GM23338 (cell line): ENCODE data around the gene TNFAIP3. TPM values are rescaled to one million over a fixed set of nuclear protein-coding genes. Genes with fewer than 3 reads are reported as not detected.

ENCODE experiments used
- ATAC-seq: fragments of 200-7000 bp; cut with Tn5 transposase; 3 replicates; pipeline ENCODE4 v1.9.1; 2020
- DNase-seq: peaks from one replicate; pipeline ENCODE4 v3.0.0-alpha.2; 2015; ENCODE audit warnings: low spot score
- H2AFZ ChIP-seq: fragments of 200-600 bp; sonication (generic); 2 replicates; pipeline ENCODE4 v1.8.0; 2016; ENCODE audit warnings: antibody characterized with exemption, mild to moderate bottlenecking, moderate library complexity
- H3F3A ChIP-seq: fragments of 200-600 bp; sonication (generic); replicated peaks from 2 replicates; pipeline ENCODE4 v1.8.0; 2017; ENCODE audit warnings: antibody characterized with exemption, mixed run types, low read depth
- H3K27ac ChIP-seq: fragments of 200-600 bp; sonication (generic); 2 replicates; pipeline ENCODE4 v1.6.1; 2016; ENCODE audit warnings: low read depth
- H3K27me3 ChIP-seq: fragments of 200-600 bp; sonication (generic); 2 replicates; pipeline ENCODE4 v1.8.0; 2016; ENCODE audit warnings: mild to moderate bottlenecking, mixed run types, moderate library complexity; ENCODE audit not compliant: insufficient read depth
- H3K36me3 ChIP-seq: fragments of 200-600 bp; sonication (generic); 2 replicates; pipeline ENCODE4 v1.8.0; 2016; ENCODE audit warnings: mild to moderate bottlenecking; ENCODE audit not compliant: insufficient read depth
- H3K4me1 ChIP-seq: fragments of 200-600 bp; sonication (generic); 2 replicates; pipeline ENCODE4 v1.8.0; 2016; ENCODE audit warnings: mild to moderate bottlenecking, moderate library complexity; ENCODE audit not compliant: insufficient read depth
- H3K4me2 ChIP-seq: fragments of 200-600 bp; sonication (generic); 2 replicates; pipeline ENCODE4 v1.7.1; 2017; ENCODE audit warnings: mixed run types
- H3K4me3 ChIP-seq: fragments of 200-600 bp; sonication (generic); 2 replicates; pipeline ENCODE4 v1.6.1; 2016; ENCODE audit warnings: mixed run types
- H3K79me2 ChIP-seq: fragments of 200-600 bp; sonication (generic); replicated peaks from 2 replicates; pipeline ENCODE4 v1.8.0; 2017; ENCODE audit warnings: mild to moderate bottlenecking; ENCODE audit not compliant: insufficient read depth
- H3K9me2 ChIP-seq: fragments of 200-600 bp; sonication (generic); 2 replicates; pipeline ENCODE4 v1.8.0; 2017; ENCODE audit not compliant: insufficient read depth
- H4K20me1 ChIP-seq: fragments of 200-600 bp; sonication (generic); replicated peaks from 2 replicates; pipeline ENCODE4 v1.8.0; 2017; ENCODE audit warnings: mild to moderate bottlenecking; ENCODE audit not compliant: insufficient read depth
- H3K27ac Mint-ChIP-seq: 2 replicates; pipeline ENCODE4 v1.8.0; 2020; ENCODE audit warnings: inconsistent platforms, mild to moderate bottlenecking, moderate library complexity, mixed read lengths
- H3K27me3 Mint-ChIP-seq: 3 replicates; pipeline ENCODE4 v1.8.0; 2022; ENCODE audit warnings: low read depth, mild to moderate bottlenecking, moderate library complexity, mixed read lengths, inconsistent platforms; ENCODE audit not compliant: insufficient read depth, poor library complexity
- H3K36me3 Mint-ChIP-seq: 3 replicates; pipeline ENCODE4 v1.8.0; 2021; ENCODE audit warnings: low read depth, mild to moderate bottlenecking, inconsistent platforms, moderate library complexity, mixed read lengths
- H3K4me1 Mint-ChIP-seq: 3 replicates; pipeline ENCODE4 v1.8.0; 2020; ENCODE audit warnings: mild to moderate bottlenecking, inconsistent platforms, mixed read lengths
- H3K4me3 Mint-ChIP-seq: 3 replicates; pipeline ENCODE4 v1.8.0; 2021; ENCODE audit warnings: moderate library complexity, mild to moderate bottlenecking, inconsistent platforms, mixed read lengths
- H3K9me3 Mint-ChIP-seq: 3 replicates; pipeline ENCODE4 v1.8.0; 2020; ENCODE audit warnings: moderate library complexity, mild to moderate bottlenecking, inconsistent platforms, mixed read lengths
- CREB1 ChIP-seq: fragments of 250-450 bp; sonication (Bioruptor Pico); IDR thresholded peaks from 2 replicates; pipeline ENCODE4 v1.5.0; 2020; ENCODE audit warnings: low read depth, mild to moderate bottlenecking, moderate library complexity
- EZH2 ChIP-seq: fragments of 200-600 bp; sonication (generic); IDR thresholded peaks from one replicate; pipeline ENCODE4 v1.8.0; 2017; ENCODE audit warnings: antibody characterized with exemption, mild to moderate bottlenecking, low read depth; ENCODE audit not compliant: unreplicated experiment
- EZH2phosphoT487 ChIP-seq: fragments of 200-600 bp; sonication (generic); IDR thresholded peaks from one replicate; pipeline ENCODE4 v1.8.1; 2018; ENCODE audit warnings: antibody characterized with exemption; ENCODE audit not compliant: unreplicated experiment
- JUNB ChIP-seq: IDR thresholded peaks from one replicate; pipeline ENCODE4 v1.6.1; 2016; ENCODE audit warnings: antibody characterized with exemption; ENCODE audit not compliant: unreplicated experiment
- NANOG ChIP-seq: IDR thresholded peaks from 2 replicates; pipeline ENCODE4 v1.6.1; 2016; ENCODE audit warnings: antibody characterized with exemption, borderline replicate concordance
- POLR2AphosphoS5 ChIP-seq: IDR thresholded peaks from 2 replicates; pipeline ENCODE4 v1.6.1; 2016; ENCODE audit warnings: antibody characterized with exemption, low read depth
- ZNF114 ChIP-seq: fragments of 250-450 bp; sonication (Bioruptor Pico); IDR thresholded peaks from 2 replicates; pipeline ENCODE4 v1.5.0; 2020; ENCODE audit warnings: mild to moderate bottlenecking, moderate library complexity
- polyA plus RNA-seq: library from polyadenylated mRNA; unstranded; fragments of >200 nt; fragmentation: Nextera tagmentation; extraction: Ambion mirVana; gene quantifications from 2 replicates; pipeline ENCODE4 v1.2.1, GENCODE V29; 2016
- total RNA-seq: library from RNA; depleted of rRNA; stranded (reverse); fragments of >200 nt; shearing (Covaris generic); gene quantifications from 2 replicates; pipeline ENCODE4 v1.2.3, GENCODE V29; 2014
- TF ChIP-seq, protein P1 (sequence below): fragments of 250-450 bp; sonication (Bioruptor Pico); IDR thresholded peaks from 2 replicates; pipeline ENCODE4 v1.5.0; 2020; ENCODE audit warnings: mild to moderate bottlenecking, moderate library complexity
- TF ChIP-seq, protein P2 (sequence below), 2 experiments: fragments of 200-600 bp in 1 of 2; sonication (generic) in 1 of 2; conservative IDR thresholded peaks; 2 replicates each; pipeline versions ENCODE4 v1.5.1 to v1.6.1; 2016 to 2017; ENCODE audit warnings: antibody characterized with exemption in 2 of 2, low read depth in 2 of 2, mild to moderate bottlenecking in 2 of 2, moderate library complexity in 1 of 2
- TF ChIP-seq, protein P3 (sequence below): IDR thresholded peaks from 2 replicates; pipeline ENCODE4 v1.6.1; 2016; ENCODE audit warnings: antibody characterized with exemption

Gene TNFAIP3
- total and polyA plus RNA-seq, 2 experiments from 2014 or later: 2.1 to 2.3 TPM

DNA sequence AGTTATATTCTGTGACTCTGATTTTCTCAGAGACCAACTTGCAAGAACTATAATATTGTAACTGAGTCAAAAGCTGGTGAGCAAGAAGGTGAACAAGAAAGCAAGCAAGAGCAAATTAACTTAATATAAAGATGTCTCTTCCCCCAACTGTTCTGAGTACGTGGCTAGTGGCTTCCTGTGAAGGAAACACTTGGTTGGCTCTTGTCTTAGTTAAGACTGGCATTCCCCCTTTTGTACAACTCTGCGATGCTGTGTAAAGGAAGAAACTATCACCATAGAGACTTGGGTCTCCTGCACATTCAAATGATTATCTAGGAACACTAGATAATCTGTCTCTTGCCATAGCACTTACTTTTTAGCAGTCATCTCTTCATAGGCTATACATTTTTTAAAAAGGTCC, 47.3 kb upstream of the TNFAIP3 start (continued):
- TF ChIP-seq, protein P1, sequence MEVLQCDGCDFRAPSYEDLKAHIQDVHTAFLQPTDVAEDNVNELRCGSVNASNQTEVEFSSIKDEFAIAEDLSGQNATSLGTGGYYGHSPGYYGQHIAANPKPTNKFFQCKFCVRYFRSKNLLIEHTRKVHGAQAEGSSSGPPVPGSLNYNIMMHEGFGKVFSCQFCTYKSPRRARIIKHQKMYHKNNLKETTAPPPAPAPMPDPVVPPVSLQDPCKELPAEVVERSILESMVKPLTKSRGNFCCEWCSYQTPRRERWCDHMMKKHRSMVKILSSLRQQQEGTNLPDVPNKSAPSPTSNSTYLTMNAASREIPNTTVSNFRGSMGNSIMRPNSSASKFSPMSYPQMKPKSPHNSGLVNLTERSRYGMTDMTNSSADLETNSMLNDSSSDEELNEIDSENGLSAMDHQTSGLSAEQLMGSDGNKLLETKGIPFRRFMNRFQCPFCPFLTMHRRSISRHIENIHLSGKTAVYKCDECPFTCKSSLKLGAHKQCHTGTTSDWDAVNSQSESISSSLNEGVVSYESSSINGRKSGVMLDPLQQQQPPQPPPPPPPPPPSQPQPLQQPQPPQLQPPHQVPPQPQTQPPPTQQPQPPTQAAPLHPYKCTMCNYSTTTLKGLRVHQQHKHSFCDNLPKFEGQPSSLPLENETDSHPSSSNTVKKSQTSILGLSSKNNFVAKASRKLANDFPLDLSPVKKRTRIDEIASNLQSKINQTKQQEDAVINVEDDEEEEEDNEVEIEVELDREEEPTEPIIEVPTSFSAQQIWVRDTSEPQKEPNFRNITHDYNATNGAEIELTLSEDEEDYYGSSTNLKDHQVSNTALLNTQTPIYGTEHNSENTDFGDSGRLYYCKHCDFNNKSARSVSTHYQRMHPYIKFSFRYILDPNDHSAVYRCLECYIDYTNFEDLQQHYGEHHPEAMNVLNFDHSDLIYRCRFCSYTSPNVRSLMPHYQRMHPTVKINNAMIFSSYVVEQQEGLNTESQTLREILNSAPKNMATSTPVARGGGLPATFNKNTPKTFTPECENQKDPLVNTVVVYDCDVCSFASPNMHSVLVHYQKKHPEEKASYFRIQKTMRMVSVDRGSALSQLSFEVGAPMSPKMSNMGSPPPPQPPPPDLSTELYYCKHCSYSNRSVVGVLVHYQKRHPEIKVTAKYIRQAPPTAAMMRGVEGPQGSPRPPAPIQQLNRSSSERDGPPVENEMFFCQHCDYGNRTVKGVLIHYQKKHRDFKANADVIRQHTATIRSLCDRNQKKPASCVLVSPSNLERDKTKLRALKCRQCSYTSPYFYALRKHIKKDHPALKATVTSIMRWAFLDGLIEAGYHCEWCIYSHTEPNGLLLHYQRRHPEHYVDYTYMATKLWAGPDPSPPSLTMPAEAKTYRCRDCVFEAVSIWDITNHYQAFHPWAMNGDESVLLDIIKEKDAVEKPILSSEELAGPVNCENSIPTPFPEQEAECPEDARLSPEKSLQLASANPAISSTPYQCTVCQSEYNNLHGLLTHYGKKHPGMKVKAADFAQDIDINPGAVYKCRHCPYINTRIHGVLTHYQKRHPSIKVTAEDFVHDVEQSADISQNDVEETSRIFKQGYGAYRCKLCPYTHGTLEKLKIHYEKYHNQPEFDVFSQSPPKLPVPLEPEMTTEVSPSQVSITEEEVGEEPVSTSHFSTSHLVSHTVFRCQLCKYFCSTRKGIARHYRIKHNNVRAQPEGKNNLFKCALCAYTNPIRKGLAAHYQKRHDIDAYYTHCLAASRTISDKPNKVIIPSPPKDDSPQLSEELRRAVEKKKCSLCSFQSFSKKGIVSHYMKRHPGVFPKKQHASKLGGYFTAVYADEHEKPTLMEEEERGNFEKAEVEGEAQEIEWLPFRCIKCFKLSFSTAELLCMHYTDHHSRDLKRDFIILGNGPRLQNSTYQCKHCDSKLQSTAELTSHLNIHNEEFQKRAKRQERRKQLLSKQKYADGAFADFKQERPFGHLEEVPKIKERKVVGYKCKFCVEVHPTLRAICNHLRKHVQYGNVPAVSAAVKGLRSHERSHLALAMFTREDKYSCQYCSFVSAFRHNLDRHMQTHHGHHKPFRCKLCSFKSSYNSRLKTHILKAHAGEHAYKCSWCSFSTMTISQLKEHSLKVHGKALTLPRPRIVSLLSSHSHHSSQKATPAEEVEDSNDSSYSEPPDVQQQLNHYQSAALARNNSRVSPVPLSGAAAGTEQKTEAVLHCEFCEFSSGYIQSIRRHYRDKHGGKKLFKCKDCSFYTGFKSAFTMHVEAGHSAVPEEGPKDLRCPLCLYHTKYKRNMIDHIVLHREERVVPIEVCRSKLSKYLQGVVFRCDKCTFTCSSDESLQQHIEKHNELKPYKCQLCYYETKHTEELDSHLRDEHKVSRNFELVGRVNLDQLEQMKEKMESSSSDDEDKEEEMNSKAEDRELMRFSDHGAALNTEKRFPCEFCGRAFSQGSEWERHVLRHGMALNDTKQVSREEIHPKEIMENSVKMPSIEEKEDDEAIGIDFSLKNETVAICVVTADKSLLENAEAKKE: no peak
- TF ChIP-seq CREB1 (CRISPR knock-in tag) (no peak), JUNB (no peak), NANOG (no peak), EZH2 (no peak), ZNF114 (CRISPR knock-in tag) (no peak), EZH2phosphoT487 (no peak), POLR2AphosphoS5 (no peak)
- TF ChIP-seq, protein P2, sequence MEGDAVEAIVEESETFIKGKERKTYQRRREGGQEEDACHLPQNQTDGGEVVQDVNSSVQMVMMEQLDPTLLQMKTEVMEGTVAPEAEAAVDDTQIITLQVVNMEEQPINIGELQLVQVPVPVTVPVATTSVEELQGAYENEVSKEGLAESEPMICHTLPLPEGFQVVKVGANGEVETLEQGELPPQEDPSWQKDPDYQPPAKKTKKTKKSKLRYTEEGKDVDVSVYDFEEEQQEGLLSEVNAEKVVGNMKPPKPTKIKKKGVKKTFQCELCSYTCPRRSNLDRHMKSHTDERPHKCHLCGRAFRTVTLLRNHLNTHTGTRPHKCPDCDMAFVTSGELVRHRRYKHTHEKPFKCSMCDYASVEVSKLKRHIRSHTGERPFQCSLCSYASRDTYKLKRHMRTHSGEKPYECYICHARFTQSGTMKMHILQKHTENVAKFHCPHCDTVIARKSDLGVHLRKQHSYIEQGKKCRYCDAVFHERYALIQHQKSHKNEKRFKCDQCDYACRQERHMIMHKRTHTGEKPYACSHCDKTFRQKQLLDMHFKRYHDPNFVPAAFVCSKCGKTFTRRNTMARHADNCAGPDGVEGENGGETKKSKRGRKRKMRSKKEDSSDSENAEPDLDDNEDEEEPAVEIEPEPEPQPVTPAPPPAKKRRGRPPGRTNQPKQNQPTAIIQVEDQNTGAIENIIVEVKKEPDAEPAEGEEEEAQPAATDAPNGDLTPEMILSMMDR (conservative IDR thresholded peaks at IDR 0.05; ENCODE audit: low read depth in 2 of 2): no peak

DNA sequence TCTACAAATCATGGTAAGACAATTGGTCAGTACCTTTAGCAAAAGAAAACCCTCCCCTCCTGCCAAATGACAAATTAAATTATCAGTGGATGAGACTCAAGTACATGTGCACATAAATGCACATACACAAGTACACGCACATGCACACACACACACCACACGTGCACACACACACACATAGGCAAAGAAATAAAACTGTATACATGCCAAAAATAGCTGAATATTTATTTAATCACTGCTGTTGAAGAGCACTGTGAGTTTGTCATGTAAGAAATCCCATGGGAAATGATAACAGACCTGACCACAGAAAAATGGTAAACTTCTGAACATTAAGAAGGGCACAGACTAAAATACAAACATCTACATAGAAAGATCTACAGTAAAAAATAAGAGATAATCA, 46.6 kb upstream of the TNFAIP3 start:
- Histone ChIP-seq H3K9me2 (no peaks in the 10 kb centered on the region), H3K4me3 (no peak overlapping the region), H3K27ac (no peak overlapping the region), H3K36me3 (no peaks in the 10 kb centered on the region), H4K20me1 (no peaks in the 10 kb centered on the region), H3K79me2 (no peaks in the 10 kb centered on the region), H3K27me3 (no peaks in the 10 kb centered on the region), H3K4me2 (no peak overlapping the region), H3F3A (no peaks in the 10 kb centered on the region), H2AFZ (no peak overlapping the region), H3K4me1 (no peaks in the 10 kb centered on the region)
- ATAC-seq (no peak), DNase-seq (no peak)
- Mint-ChIP-seq H3K4me1 (no peaks in the 10 kb centered on the region), H3K27ac (no peak overlapping the region), H3K9me3 (no peaks in the 10 kb centered on the region), H3K27me3 (peaks cover 2% of the 10 kb centered on the region), H3K36me3 (no peaks in the 10 kb centered on the region), H3K4me3 (no peak overlapping the region)
- TF ChIP-seq, protein P3, sequence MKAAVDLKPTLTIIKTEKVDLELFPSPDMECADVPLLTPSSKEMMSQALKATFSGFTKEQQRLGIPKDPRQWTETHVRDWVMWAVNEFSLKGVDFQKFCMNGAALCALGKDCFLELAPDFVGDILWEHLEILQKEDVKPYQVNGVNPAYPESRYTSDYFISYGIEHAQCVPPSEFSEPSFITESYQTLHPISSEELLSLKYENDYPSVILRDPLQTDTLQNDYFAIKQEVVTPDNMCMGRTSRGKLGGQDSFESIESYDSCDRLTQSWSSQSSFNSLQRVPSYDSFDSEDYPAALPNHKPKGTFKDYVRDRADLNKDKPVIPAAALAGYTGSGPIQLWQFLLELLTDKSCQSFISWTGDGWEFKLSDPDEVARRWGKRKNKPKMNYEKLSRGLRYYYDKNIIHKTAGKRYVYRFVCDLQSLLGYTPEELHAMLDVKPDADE: no peak
- TF ChIP-seq ZNF114 (CRISPR knock-in tag) (no peak), CREB1 (CRISPR knock-in tag) (no peak)
